ENCODE data around the gene RYR1.

The RYR1 gene

DNA sequence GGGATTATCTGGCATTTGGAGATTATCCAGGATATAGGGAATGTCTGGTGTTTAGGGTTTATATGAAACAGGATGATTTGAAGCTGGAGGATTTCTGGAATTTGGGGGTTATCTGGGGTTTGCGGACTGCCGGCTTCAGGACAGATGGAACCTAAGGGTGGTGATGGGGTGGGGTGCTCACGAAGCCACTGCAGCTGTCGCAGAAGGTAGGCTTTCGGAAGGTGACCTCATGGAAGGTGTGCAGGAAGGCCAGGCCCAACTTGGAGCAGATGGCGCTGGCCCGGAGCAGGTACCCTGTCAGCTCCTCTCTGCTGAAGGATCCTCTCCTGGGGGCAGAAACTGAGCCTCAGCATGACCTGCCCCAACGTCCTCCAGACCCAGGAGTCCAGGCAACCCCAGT lies 21.0 kb upstream of the RYR1 start:
- H3K27ac ChIP-seq, result no peak overlapping the region
- TF ChIP-seq ZFX (IDR thresholded peaks at IDR 0.05), result no peak
- no peak for TF ChIP-seq CTCF (conservative IDR thresholded peaks at IDR 0.05)

GRCh38 chr19:38412961-38413360 lies 20.5 kb upstream of the RYR1 start:
- H3K27ac ChIP-seq, result no peak overlapping the region
- no peak for TF ChIP-seq ZFX (IDR thresholded peaks at IDR 0.05)
- TF ChIP-seq CTCF (conservative IDR thresholded peaks at IDR 0.05), result no peak

- no peak overlapping the region for H3K27ac ChIP-seq
- TF ChIP-seq ZFX (IDR thresholded peaks at IDR 0.05) (no peak), CTCF (conservative IDR thresholded peaks at IDR 0.05) (no peak)
These were observed 20.1 kb upstream of the RYR1 start for GRCh38 chr19:38413416-38413815.

DNA sequence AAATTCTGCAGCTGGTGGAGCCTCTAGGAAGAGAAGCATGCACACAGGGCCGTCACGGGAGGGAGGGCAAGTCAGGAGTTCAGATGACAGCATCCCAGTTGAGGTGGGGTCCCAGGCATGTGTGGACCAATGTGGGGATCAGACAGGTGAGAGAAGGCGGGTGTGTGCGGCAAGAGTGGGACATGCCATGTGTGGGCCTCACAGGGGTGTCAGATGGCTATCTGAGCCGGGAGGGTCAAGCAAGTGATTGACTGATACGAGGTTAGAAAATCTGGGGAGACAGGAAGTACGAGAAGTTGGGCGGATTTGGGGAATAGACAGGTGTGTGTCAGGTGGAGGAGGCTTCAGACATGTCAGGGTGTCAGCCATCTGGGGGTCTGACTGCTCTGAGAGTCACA lies 16.3 kb upstream of the RYR1 start:
- no peak overlapping the region for H3K27ac ChIP-seq
- TF ChIP-seq CTCF (conservative IDR thresholded peaks at IDR 0.05) (no peak), ZFX (IDR thresholded peaks at IDR 0.05) (no peak)

DNA sequence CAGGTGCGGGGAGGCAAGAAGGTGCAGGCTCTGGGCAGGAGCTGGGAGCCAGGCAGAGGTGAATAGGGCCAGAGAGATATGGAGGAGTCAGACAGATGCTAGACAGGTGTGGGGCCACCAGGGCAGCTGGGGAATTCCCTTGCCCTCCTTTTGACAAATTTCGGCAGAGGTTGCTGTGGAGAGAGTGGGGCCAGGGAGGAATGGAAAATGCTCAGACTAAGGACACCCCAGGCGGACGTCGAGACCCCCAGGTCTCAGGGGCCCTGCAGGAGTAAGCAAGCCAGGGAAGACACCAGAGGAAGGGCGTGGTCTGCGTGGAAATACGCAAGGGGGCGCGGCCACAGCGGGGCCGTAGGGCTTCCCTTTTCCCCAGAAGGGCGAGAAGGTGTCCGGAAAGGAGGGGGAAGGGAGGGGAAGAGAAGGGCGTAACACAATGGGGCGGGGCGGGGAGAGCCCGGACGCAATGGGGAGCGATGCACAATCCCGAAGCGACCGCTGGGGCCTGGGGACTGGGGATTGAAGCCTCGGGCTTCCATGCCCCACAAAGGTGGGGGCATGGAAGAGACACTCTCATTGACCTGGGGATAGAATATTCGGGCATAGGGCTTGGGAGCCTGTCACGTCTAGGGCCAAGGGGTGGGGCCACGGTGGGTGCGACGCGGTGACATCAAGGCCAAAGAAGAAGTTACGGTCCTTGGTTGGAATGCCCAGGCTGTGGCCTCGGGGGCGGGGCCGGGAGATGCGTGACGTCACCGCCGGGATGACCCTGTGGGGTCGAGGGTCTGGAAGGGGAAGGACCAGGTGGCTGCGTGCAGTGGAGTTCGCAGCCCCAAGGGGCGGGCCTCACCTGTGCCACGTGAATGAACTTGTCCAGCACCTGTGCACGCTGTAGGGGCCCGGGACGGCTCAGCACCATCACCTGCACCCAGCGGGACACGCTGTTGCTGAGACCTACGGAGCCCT lies 15.7 kb upstream of the RYR1 start:
- TF ChIP-seq ZFX (IDR thresholded peaks at IDR 0.05) (no peak), CTCF (conservative IDR thresholded peaks at IDR 0.05) (no peak)
- H3K27ac ChIP-seq, result no peak overlapping the region

DNA sequence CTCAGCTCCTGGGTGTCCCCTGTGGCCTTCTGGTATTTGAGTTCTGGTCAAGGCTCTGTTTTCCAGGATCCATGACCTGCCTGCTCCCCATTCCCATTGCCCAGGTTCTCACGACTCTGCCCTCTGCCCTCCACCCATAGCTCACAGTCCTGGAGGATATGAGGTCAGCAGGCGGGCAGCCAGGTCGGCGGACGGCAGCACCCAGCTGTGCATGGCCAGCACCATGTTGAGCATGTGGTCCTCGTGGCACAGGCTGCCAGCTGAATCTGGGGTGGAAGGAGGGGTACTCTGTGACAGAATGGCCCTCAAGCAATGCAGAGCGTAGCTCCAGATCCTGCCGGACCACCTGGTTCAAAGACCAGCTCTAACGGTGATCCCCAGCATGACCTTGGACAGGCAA lies 12.6 kb upstream of the RYR1 start:
- H3K27ac ChIP-seq, result no peak overlapping the region
- TF ChIP-seq ZFX (IDR thresholded peaks at IDR 0.05) (no peak), CTCF (conservative IDR thresholded peaks at IDR 0.05) (no peak)

DNA sequence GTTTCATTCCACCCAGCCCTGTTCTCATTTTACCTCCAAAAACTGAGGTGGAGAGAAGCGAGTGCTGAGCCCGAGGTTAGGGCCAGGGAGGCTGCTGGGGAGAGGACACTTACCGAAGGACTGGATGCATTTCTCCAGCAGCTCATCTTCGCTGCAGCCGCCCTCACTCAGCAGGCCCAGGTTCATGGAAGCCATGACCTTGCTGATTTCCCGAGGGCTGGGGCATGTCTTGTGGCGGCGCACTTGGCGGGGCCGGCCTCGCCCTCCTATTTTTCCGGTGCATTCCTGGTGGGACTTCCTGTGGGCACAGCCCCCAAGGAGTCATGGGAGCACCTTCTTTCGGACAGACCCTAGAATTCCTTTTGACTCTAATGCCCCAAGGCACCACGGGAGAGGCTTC lies 11.6 kb upstream of the RYR1 start:
- no peak overlapping the region for H3K27ac ChIP-seq
- TF ChIP-seq CTCF (conservative IDR thresholded peaks at IDR 0.05) (no peak), ZFX (IDR thresholded peaks at IDR 0.05) (no peak)

Measured in C4-2B (cell line).